Stimulated activated CD4-positive, alpha-beta T cell treated with anti-CD3 and anti-CD28 coated beads, Interleukin-12 subunit alpha, Interleukin-12 subunit beta, amount 100 ng/mL, for 48 hours (primary cell): ENCODE data around the gene KCNC2.
"Not testable (repeated sequence)": the region's sequence is repeated elsewhere in the genome, so short reads cannot be mapped to it uniquely, and the experiment has no call there.

Experiments used
- DNase-seq, 3 donors: peaks; one replicate each; pipeline ENCODE4 v3.0.0-alpha.2; 2020; ENCODE audit warnings: low read depth in 2 of 3, low spot score in 1 of 3

The KCNC2 gene

DNA sequence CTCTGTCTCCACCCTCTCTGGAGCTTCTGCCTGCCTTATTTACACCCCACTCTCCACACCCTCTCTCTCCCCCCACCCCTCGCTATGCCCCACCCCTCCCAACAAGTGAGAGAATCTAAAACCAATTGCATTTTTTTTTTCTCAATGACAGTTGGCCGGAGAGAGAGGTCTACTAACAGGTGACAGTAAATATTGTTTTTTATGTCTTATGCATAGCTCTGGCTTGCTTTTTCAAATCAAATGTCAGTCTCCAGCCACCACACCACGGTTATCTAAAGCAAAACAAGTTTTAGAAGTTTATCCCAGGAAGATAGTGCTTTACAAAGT lies at the start of gene KCNC2:
TSS of gene KCNC2 (minus strand) at position 28 of the 327 bp plus-strand sequence.
- DNase-seq: no peak

DNA sequence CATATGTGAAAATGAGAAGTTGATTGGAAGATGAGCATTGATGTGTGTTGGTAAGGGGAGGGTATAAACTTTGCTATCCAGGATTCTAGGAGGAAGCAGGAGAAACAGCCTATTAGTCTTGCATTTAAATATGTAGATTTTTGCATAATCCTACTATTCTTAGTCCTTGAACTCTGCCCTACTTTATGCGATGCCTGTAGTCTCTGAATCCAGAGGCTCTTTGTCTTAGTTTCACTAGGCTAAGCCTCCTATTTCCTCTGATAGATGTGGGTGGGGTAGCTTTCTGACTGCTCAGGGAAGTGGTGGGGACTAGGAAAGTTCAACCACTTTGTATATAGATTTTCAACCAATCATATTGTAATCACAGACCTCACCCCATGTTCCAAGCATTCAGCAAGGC lies 49.5 kb upstream of the KCNC2 start:
- DNase-seq: no peak

DNA sequence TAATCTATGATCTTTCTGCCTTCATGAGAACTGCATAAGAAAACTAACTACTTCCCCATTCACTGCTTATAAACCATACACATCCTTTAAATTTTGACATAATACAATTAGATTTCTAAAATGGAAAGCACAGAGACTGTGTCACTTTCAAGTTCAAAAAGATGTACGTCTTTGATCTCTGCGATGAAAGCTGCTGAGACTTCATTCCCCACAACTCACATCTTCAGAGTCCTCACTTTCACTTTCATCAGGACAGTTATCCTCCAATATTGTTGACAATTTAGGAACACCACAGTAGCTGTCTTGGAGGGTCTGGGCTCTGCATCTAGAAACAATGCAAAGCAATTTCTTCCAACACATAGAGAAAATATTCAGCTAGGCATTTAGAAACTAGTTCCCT lies 47.9 kb upstream of the KCNC2 start:
- no peak for DNase-seq

DNA sequence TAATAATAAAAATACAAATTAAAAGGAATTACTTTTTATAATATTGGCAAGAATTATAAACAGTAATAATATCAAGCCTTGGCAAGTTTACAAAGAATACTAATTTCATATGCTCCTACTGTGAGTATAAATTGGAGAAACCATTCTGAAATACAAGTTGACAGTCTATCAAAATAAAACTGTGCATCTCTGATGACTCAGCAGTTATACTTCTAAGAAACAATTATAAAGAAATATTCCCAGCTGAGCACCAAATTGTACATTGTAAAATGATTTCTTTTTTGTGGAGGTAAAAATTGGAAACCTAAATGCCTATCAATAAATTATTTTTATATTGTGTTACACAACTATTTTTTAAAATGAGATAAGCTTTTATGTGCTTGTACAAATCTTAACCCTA lies 35.5 kb upstream of the KCNC2 start:
- DNase-seq: no peak

DNA sequence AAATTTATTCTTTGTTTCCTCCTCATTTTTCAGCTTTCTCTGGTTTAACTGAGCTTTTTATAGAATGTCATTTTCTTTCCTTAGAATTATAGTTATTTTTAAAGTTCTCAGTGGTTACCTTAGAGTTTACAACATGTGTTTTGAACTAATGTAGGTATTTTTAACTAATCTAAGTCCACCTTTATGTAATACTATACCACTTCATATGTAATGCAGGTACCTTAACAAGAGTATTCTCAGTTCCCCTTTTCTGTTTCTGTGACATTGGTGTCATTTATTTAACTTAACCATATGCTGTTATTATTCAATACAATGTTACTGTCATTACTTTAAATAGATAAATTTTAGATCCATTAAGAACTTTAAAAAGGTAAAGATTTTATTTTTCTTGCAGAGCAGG lies 30.3 kb upstream of the KCNC2 start:
- DNase-seq: no peak

DNA sequence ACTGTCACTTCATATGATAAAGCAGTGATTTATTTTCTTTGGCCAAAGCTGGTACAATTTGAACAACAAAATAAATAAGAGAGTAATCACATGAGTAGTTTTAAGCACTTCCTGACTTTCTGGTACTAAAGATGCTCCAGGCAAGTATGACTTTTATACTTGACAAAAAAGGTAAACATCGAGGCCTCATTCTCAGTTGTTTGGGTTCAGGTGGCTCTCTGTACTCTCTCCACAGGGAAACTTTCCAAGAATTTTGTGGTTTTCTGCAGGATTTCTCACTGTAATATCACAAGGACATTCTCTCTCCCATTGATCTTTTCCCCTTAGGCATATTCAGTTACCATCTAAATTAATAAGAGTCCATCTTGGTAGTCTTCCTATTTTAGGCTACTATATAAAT lies 26.6 kb upstream of the KCNC2 start:
- no peak for DNase-seq

DNA sequence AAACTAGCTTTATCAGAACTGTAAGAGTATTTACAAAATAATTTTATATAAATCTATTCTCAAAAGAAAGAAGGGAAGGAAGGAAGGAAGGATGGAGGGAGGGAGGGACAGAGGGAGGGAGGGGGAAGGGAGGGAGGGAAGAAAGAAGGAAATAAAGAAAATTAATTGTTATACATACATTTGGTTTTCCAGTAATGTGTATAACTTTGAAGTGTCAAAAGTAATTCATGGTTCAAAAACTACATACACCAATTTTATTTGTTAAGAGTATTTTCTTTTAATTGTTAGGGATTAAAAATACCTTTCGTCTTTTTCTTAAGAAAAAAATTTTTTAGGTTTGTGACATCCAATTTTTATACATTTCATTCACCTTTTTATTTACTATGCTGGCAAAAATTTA lies 17.5 kb upstream of the KCNC2 start:
- no peak for DNase-seq

DNA sequence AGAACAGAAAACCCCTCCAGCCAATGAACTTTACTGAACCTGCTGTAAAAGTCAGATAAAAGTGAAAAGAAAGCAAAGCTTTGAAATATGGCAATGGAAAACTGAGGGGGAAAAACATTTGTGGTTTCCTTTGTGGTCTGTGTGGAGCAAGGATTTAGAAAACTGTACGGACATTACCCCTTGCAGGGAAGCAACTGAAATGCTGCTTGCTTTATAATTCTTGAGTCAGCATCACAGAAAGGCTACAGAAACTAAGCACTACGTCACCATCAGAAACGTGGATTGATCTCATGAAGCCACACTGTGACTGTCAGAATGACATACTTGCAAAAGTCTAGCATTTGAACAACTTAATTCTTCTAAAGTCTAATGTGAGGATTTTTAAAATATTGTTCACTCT lies 2.4 kb upstream of the KCNC2 start:
- DNase-seq: no peak

DNA sequence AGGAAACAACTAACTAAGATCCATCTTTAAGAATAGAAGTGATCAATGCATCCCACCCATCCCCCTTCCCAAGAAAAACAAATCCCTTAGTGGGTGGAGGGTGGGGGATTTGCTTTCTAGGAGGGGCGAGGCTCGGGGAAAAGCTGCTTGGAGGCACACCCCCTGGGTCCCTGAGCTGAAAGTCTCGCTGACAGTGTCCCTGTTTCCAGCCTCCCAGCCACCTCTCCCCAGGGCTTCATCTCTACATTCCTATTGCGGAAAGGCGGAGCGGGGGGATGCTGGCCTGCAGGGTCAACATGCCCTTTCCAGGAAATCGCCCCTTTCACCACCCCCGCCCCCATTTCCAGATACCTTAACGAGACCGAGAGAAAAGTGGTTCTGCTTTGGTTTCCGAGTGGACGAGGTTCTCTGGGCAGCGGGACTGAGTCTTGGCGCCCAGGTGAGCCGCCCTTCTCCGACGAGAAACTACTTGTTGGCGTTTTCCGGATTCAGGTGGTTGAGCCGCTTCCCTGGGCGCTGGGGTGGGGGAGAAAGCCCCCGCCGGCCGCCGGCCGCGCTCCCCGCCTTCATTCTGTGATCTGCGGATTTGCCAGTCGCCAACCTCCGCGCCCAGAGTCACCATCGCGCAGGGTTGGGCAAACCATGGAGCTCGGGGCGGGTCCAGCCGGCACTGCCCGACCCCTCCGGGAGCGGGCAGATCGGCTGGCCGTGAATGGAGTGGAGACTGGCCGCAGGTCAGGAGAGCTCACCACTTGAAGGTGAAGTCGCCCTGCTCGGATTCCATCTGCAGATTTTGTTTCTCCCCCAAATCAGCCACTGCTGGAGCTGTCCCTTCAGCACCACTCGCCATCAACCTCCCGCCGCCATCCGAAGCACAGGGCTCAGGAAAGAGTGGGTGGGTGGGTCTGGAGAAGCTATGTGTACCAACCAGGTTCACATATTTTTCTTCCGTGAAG lies 505 bp downstream of the KCNC2 start:
- peak in 2 of 3 donors; percentile 4 to 5 for DNase-seq

DNA sequence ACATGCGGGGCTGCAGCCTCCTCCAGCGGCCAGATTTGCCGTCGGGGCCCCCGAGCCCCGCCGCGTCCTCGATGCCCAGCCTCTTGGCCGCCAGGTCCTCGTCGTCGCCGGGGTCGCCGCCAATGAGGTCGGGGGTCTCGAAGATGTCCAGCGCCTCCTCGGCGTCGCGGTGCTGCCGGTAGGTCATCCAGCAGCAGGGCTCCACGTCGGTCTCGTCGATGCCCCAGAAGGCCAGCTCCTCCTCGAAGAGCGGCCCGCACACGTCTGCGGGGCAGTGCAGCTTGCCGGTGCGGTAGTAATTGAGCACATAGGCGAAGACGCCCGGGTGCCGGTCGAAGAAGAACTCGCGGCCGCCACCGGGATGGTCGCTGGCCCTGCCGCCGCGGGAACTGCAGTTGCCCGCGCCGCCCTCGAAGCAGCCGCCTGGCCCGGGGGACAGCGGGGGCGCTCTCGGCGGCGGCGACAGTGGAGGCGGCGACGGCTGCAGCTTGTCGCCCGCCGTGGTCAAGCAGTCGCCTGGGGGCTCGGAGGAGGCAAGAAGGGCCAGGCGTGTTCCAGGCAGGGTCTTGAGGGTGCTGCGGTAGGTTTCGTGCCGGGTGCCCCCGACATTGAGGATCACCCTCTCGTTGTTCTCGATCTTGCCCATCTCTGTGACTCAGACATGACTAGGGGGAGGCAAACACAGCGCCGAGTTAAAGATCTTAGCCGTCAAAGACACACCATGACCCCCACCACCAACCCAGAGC lies 2.1 kb downstream of the KCNC2 start:
- no peak for DNase-seq

DNA sequence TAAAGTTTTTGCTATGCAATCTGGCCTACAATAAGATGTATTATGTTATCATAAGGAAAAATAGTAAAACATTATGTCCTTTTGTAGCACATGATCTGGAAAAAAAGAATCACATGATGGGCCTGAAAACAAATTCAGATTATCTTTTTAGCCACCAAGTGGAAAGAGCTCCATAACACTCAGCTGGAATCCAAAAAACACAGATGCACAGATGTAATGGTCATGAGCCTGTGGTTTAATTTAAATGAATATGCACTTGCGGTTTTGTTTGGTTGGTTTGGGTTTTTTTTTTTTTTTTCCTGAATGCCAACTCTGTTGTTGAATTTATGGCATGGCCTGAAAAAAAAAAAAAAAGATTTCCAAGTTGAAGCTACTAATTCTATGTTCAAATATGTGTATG lies 4.1 kb downstream of the KCNC2 start:
- DNase-seq: no peak

DNA sequence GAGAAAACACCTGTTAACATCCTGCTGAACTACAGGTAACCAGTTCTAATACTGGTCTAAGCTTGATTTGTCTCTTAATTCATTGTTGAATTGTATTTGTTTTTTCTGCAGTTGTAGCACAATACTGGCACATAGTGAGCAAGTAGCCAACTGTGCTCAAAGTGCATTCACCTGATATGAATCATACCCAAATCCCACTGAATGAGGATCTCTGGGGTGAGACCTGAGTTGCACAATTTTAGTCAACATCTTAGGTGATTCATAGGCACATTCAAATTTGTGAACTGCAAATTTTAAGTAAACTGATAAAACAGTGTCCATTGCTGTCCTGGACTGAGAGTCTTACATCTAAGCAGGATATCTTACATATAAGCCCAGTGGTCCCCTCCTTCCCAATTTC lies 12.8 kb downstream of the KCNC2 start:
- DNase-seq: no peak

DNA sequence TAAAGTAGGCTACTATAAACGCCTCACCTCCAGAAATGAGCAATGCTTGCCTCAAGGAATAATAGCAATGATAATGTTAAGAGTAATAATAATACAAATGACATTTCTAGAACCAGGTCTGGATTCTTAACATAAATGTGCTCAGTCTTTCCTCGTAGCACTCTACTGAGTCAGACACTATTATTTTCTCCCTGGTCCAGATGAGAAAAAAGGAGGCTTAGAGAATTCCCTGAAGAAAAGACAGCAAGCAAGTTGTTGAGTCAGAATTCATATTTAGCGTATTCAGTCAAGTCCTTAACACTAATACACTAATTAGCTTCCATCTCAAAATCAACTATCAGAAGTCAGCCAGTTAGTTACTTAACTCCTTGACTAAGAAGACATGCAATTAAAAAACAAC lies 13.2 kb downstream of the KCNC2 start:
- no peak for DNase-seq

DNA sequence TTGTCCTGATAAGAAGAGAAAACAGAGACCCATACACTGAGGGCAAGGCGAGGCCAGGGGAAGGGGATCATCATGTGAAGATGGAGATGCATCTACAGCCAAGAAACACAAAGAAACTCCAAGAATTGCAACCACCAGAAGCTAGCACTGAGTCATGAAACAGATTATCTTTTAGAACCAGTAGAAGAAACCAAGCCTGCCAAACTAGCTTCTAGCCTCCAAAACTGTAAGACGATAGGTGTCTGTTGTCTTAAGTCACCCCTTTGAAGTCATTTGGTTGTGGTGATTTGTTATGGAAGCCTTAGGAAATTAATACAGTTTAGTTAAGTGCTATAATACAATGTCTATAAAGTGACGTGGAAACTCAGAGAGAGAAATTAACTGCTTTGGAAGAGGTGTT lies 15.4 kb downstream of the KCNC2 start:
- DNase-seq: no peak

DNA sequence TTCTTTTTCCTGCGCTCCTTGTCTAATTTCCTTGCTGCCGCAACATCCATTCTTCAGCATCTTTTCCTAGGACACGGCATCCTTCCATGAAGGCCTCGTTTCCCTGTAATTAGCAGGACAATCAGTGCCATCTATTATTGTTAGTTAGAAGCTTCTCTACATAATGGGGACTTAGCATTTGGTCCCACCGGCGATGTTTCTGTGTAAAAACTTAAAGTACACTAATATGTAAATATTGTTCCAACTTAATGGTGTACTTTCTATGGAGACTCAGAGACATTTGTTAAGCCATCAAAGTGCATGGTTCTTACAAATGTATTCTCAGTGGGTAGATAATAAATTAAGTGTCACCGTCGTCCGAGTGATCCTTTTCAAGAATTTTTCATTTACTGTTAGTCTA lies 17.4 kb downstream of the KCNC2 start:
- DNase-seq: no peak

DNA sequence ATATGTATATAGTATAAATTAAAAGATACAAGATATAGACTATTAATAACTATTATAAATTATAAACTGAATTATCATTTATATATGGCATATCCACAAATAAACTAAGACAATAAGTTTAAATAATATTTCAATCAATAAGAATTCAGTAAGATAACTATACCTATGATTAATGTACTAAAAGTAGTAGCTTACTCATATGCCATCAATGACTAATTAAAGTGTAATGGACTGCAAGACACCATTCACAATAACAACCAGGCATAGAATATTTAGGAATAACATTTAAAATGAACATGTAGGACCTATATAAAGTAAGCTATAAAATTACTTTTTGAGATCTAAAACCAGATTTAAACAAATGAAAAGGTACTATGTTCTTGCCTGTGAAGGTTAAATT lies 18.8 kb downstream of the KCNC2 start:
- no peak for DNase-seq

DNA sequence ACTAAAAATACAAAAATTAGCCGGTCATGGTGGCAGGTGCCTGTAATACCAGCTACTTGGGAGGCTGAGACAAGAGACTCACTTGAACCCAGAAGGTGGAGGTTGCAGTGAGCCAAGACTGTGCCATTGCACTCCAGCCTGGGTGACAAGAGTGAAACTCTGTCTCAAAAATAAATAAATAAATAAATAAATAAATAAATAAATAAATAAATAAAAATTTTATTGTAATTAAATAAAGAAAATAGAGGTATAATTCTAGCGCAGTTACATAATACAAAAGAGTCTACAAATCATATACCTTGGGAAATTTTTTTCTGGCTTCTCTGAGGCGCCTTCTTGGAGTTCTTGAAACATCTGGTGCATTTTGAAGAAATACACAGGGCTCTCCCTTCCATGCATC lies 23.8 kb downstream of the KCNC2 start:
- DNase-seq: not testable (repeated sequence)

DNA sequence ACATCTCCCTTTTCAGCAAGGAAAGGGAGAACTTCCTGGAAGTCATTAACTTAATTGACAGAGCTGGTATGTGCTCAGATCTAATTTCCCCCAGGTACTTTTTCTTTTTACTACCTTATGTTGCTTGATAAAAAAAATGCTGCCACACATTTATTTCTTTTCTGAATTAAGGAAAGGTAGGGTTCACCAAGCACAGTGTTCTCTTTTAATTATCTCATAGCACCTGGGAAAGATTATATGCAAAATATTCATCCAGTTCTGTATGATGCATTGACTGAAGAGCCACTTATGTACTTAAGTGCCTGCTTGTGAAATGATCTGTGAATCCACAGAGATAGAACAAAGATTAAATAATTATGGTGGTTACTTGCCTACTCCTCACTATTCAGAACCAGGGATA lies 25.1 kb downstream of the KCNC2 start:
- DNase-seq: no peak

DNA sequence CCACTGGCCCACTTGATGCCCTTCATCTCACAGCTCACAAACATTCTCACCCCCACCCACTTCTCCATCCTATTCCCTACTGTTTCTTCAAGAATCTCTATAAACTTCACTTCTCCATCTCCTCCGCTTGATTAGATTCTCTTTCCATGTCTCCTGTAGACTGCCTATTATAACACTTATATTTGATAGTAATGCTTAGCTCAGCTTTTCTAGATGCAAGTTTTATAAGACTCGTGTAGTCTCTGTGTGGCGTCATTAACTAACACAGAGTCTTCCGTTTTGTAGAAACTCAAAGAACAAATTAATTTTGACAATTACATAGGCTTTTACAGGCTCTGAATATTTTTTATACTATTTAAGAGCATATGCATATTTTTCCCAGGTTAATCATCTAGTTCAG lies 25.7 kb downstream of the KCNC2 start:
- no peak for DNase-seq

DNA sequence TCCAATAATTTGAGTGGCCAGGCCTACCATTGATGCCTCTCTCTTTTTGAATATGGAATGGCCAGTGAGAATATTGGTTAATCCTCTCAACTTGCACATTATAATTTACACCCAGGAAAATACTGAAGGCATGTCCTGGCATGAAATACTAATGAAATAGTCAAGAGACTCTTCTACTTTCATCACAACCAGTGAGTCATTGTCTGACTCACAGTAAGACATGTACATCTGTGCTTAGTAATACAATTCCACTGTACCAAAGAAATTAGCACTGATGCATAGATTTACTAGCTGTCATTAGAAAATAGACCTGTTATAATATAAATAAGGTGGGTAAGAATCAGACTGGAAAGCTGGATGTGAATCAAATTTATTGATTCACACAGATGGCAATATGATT lies 31.6 kb downstream of the KCNC2 start:
- no peak for DNase-seq

DNA sequence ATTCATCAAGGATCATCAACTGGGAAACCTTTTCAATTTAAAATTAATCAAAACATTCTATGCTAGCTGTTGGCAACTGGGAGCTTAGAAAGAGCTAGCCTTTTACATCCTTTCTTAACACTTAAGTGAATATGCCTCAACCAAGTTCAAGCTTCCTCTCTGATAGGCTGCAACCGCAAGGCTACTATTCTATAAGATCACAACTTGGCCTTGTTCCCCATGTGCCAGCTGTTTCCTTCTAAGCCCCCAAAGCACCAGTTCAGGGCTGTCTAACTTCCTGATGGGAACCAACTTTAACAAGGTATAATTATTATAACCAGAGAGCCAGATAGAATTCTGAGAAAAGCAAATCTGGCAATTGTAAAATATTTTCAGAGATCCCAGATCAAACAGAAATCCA lies 37.0 kb downstream of the KCNC2 start:
- no peak for DNase-seq

DNA sequence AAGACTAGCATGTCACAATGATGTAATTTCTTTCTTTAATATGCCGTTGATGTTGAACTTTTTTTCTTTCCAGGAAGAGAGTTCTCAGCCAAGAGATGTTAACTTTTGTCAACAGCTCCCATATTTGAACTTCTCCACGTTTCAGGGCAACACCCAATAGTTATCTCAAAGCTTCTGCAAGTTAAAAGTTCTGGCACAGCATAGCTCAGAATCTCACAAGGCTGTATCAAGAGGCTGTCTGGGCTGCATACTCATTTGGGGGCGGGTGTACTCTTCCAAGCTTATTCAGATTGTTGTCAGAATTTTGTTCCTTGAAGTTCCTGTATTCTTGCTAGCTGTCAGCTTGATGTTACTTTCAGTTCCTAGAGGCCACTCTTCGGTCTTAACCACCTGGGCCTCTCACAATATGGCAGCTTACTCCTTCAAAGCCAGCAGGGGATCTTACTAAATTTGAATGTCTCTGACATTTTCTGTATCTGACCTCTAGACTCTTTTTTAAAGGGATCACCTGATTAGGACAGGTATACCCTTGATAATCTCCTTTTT lies 38.9 kb downstream of the KCNC2 start:
- no peak for DNase-seq
